ENCODE results near the gene CFAP410. TPM values are rescaled to one million over a fixed set of nuclear protein-coding genes. Genes with fewer than 3 reads are reported as not detected.

Gene CFAP410
- total RNA-seq, 1 donor from 2014 or later: 10.4 TPM

DNA sequence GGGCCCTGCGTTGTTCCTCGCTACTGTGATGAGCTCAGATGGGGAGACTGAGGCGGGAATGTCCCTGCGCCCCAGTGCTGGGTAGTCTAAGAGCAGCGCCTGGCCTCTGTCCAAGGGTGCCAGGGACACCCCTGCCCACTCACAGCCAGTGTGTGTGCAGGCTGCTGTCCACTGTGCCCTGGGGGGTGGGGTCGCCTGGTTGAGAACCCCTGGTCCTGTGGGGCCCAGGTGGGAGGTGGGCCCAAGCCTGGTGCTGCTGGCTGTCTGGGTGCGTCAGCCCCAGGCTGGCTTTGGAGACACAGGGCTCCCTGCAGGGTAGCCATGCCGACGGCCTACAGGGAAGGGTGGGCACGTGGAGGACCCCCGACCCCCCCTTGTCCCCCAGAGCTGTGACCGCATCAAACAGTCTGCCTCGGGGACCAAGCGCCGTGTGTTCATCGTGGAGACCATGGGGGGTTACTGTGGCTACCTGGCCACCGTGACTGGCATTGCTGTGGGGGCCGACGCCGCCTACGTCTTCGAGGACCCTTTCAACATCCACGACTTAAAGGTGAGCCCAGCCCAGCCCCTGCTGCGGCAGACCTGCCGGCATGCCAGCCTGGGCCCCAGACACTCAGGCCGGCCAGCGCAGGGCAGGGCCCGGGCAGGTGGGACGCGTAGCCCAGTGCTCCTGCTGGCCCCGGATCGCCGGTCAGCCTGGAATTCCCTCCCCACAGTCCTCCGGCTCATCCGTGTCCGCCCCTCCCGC is 14.9 kb downstream of the CFAP410 start:
- Histone ChIP-seq H3K9ac (ENCODE audit: low read length) (no peak overlapping the region), H3K9me3 (ENCODE audit: insufficient read depth, low read depth, low read length) (no peaks in the 10 kb centered on the region), H3K27me3 (ENCODE audit: insufficient read depth, low read length) (no peaks in the 10 kb centered on the region), H3K27ac (ENCODE audit: low read depth, low read length) (no peak overlapping the region), H4K20me1 (ENCODE audit: insufficient read depth, low read length) (no peaks in the 10 kb centered on the region), H3K79me2 (ENCODE audit: insufficient read depth, low read length) (no peaks in the 10 kb centered on the region), H3K4me2 (ENCODE audit: low read length) (no peak overlapping the region), H3K4me3 (ENCODE audit: insufficient read depth, low read depth, low read length) (no peak overlapping the region), H3K4me1 (ENCODE audit: insufficient read depth, low read length) (no peaks in the 10 kb centered on the region), H2AFZ (ENCODE audit: low read depth, low read length) (no peak overlapping the region), H3K36me3 (ENCODE audit: insufficient read depth, low read length) (no peaks in the 10 kb centered on the region)
- TF ChIP-seq, protein P1, sequence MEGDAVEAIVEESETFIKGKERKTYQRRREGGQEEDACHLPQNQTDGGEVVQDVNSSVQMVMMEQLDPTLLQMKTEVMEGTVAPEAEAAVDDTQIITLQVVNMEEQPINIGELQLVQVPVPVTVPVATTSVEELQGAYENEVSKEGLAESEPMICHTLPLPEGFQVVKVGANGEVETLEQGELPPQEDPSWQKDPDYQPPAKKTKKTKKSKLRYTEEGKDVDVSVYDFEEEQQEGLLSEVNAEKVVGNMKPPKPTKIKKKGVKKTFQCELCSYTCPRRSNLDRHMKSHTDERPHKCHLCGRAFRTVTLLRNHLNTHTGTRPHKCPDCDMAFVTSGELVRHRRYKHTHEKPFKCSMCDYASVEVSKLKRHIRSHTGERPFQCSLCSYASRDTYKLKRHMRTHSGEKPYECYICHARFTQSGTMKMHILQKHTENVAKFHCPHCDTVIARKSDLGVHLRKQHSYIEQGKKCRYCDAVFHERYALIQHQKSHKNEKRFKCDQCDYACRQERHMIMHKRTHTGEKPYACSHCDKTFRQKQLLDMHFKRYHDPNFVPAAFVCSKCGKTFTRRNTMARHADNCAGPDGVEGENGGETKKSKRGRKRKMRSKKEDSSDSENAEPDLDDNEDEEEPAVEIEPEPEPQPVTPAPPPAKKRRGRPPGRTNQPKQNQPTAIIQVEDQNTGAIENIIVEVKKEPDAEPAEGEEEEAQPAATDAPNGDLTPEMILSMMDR (IDR thresholded peaks at IDR 0.05; ENCODE audit: insufficient read depth, low read depth, low read length): no peak
- no peak for TF ChIP-seq EZH2 (IDR thresholded peaks at IDR 0.05; ENCODE audit: insufficient read depth, low read length)
- no peak for DNase-seq (ENCODE audit: low read depth)
- Mint-ChIP-seq H3K4me1 (ENCODE audit: low read depth, unreplicated experiment) (no peaks in the 10 kb centered on the region), H3K4me3 (ENCODE audit: unreplicated experiment) (no peak overlapping the region), H3K9me3 (ENCODE audit: unreplicated experiment) (no peaks in the 10 kb centered on the region), H3K27me3 (ENCODE audit: low read depth, unreplicated experiment) (no peaks in the 10 kb centered on the region), H3K36me3 (ENCODE audit: low read depth, unreplicated experiment) (peaks cover under 1% of the 10 kb centered on the region), H3K27ac (ENCODE audit: unreplicated experiment) (no peak overlapping the region)
- no peak for FAIRE-seq

DNA sequence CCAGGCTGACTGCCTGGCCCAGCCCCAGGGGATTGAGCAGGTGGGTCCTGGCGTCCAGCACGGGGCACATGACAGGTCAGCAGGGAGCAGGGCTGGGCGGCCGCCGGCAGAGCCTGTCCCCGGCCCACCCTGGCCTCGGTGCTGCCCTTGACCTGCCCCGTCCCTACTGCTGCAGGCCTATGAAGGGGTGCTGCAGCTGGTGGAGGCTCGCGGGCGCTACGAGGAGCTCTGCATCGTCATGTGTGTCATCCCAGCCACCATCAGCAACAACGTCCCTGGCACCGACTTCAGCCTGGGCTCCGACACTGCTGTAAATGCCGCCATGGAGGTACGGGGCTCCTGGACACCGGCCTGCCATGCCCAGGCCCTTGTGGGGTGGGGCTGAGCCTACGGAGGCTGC is 15.6 kb downstream of the CFAP410 start:
- H4K20me1 ChIP-seq (ENCODE audit: insufficient read depth, low read length): no peaks in the 10 kb centered on the region
- DNase-seq (ENCODE audit: low read depth): no peak
- Mint-ChIP-seq H3K4me3 (ENCODE audit: unreplicated experiment) (no peak overlapping the region), H3K27me3 (ENCODE audit: low read depth, unreplicated experiment) (no peaks in the 10 kb centered on the region), H3K27ac (ENCODE audit: unreplicated experiment) (no peak overlapping the region), H3K36me3 (ENCODE audit: low read depth, unreplicated experiment) (peaks cover 3% of the 10 kb centered on the region), H3K4me1 (ENCODE audit: low read depth, unreplicated experiment) (no peaks in the 10 kb centered on the region), H3K9me3 (ENCODE audit: unreplicated experiment) (no peaks in the 10 kb centered on the region)
- no peaks in the 10 kb centered on the region for H3K4me1 ChIP-seq (ENCODE audit: insufficient read depth, low read length)
- no peak overlapping the region for H3K4me2 ChIP-seq (ENCODE audit: low read length)
- no peak for TF ChIP-seq EZH2 (IDR thresholded peaks at IDR 0.05; ENCODE audit: insufficient read depth, low read length)
- TF ChIP-seq, protein P1 (IDR thresholded peaks at IDR 0.05; ENCODE audit: insufficient read depth, low read depth, low read length): no peak
- H3K9me3 ChIP-seq (ENCODE audit: insufficient read depth, low read depth, low read length): no peaks in the 10 kb centered on the region
- no peaks in the 10 kb centered on the region for H3K79me2 ChIP-seq (ENCODE audit: insufficient read depth, low read length)
- no peaks in the 10 kb centered on the region for H3K27me3 ChIP-seq (ENCODE audit: insufficient read depth, low read length)
- H3K36me3 ChIP-seq (ENCODE audit: insufficient read depth, low read length): no peaks in the 10 kb centered on the region
- FAIRE-seq: no peak
- no peak overlapping the region for H3K4me3 ChIP-seq (ENCODE audit: insufficient read depth, low read depth, low read length)
- no peak overlapping the region for H2AFZ ChIP-seq (ENCODE audit: low read depth, low read length)
- H3K9ac ChIP-seq (ENCODE audit: low read length): no peak overlapping the region
- H3K27ac ChIP-seq (ENCODE audit: low read depth, low read length): no peak overlapping the region

DNA sequence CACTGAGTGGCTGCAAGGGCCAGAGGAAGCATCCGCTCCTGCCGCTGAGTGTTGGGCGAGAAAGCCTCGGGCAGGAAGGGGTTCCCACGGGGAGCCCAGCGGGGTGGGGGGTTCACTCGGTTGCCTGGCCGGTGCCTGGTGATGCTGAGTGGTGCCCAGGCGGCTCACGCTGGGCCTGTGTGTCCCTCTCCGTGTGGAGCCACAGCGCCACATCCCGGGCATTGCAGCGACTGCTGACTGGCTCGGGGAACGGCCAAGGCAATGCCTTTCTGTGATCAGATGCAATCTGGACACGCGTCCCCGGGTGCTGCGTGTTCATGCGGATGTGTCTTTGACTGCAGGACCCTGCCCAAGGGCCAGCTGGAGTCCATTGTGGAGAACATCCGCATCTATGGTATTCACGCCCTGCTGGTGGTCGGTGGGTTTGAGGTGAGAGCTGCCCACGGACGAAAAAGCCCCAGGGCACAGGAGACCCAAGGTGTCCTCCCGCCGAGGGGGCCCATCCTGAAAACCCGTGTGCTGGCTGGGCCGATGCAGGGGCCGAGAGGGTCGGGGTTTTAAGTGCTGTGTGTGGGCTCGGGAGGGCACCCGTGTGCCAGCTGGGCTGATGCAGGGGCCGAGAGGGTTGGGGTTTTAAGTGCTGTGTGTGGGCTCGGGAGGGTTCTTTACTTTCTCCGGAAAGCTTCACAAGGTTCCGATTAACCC is 16.4 kb downstream of the CFAP410 start:
- Mint-ChIP-seq H3K36me3 (ENCODE audit: low read depth, unreplicated experiment) (peaks cover 4% of the 10 kb centered on the region), H3K27ac (ENCODE audit: unreplicated experiment) (no peak overlapping the region), H3K9me3 (ENCODE audit: unreplicated experiment) (no peaks in the 10 kb centered on the region), H3K27me3 (ENCODE audit: low read depth, unreplicated experiment) (no peaks in the 10 kb centered on the region), H3K4me1 (ENCODE audit: low read depth, unreplicated experiment) (no peaks in the 10 kb centered on the region), H3K4me3 (ENCODE audit: unreplicated experiment) (no peak overlapping the region)
- Histone ChIP-seq H3K9me3 (ENCODE audit: insufficient read depth, low read depth, low read length) (no peaks in the 10 kb centered on the region), H3K4me3 (ENCODE audit: insufficient read depth, low read depth, low read length) (no peak overlapping the region), H3K27ac (ENCODE audit: low read depth, low read length) (no peak overlapping the region), H3K9ac (ENCODE audit: low read length) (no peak overlapping the region), H3K79me2 (ENCODE audit: insufficient read depth, low read length) (no peaks in the 10 kb centered on the region), H3K27me3 (ENCODE audit: insufficient read depth, low read length) (no peaks in the 10 kb centered on the region), H2AFZ (ENCODE audit: low read depth, low read length) (no peak overlapping the region), H3K36me3 (ENCODE audit: insufficient read depth, low read length) (no peaks in the 10 kb centered on the region), H4K20me1 (ENCODE audit: insufficient read depth, low read length) (no peaks in the 10 kb centered on the region), H3K4me1 (ENCODE audit: insufficient read depth, low read length) (no peaks in the 10 kb centered on the region), H3K4me2 (ENCODE audit: low read length) (no peak overlapping the region)
- DNase-seq (ENCODE audit: low read depth): no peak
- TF ChIP-seq, protein P1 (IDR thresholded peaks at IDR 0.05; ENCODE audit: insufficient read depth, low read depth, low read length): no peak
- no peak for TF ChIP-seq EZH2 (IDR thresholded peaks at IDR 0.05; ENCODE audit: insufficient read depth, low read length)
- FAIRE-seq: no peak

Measured in astrocyte (in vitro differentiated cells and primary cell).